ENCODE measurements around the gene DCD.

DCD gene

GRCh38 chr12:54606556-54606955 is 41.6 kb downstream of the DCD start:
- DNase-seq (ENCODE audit: low read depth in 2 of 2): no peak

GRCh38 chr12:54605138-54605970 is 42.8 kb downstream of the DCD start:
- DNase-seq (ENCODE audit: low read depth in 2 of 2): no peak

GRCh38 chr12:54604436-54604835 is 43.7 kb downstream of the DCD start:
- DNase-seq (ENCODE audit: low read depth in 2 of 2): no peak

- no peak for DNase-seq (ENCODE audit: low read depth in 2 of 2)
Observed at GRCh38 chr12:54603872-54604271, 44.3 kb downstream of the DCD start.

GRCh38 chr12:54603173-54603814 is 44.9 kb downstream of the DCD start:
- DNase-seq (ENCODE audit: low read depth in 2 of 2): peak in 1 of 2 donors; percentile 41

- DNase-seq (ENCODE audit: low read depth in 2 of 2): no peak
Observed at GRCh38 chr12:54602661-54603060, 45.5 kb downstream of the DCD start.

GRCh38 chr12:54601841-54602240 is 46.3 kb downstream of the DCD start:
- no peak for DNase-seq (ENCODE audit: low read depth in 2 of 2)

- no peak for DNase-seq (ENCODE audit: low read depth in 2 of 2)
Observed at GRCh38 chr12:54598970-54599369, 49.2 kb downstream of the DCD start.

- DNase-seq (ENCODE audit: low read depth in 2 of 2): peak; percentile 15 to 16
Observed at GRCh38 chr12:54596526-54596946, 51.6 kb downstream of the DCD start.

- no peak for DNase-seq (ENCODE audit: low read depth in 2 of 2)
Observed at GRCh38 chr12:54595471-54595870, 52.7 kb downstream of the DCD start.
